ENCODE results near the gene SP110.
A peak's percentile ranks its signal among the peaks of the same experiment; 100 is the strongest.

SP110 gene

DNA sequence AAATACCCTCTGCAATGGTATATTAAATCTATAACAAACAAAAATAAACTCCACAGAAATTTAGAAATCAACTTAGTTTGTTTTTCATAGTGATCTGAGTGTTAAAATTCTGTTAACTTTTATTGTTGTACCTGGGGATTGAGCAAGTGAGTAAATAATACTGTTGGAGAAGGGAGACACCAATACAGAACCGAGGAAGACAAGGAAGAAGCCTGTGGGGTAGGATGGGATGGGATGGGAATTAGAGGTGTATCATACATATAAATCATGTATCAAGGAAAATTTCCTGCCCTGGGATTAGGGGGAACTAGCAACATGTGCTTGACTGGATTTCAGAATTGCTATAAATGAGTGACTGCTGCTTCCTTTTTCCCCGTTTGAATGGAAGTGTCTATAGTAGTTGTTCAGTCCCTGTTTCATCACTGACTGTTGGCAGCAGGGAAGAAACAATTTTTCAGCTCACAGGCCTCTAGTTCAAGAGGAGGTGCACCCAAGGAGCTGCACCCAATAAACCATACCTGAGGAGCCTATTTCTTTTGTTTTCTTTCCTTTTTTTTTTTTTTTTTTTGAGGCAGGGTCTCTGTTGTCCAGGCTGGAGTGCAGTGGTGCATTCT, 53.1 kb downstream of the SP110 start:
- no peak for DNase-seq

DNA sequence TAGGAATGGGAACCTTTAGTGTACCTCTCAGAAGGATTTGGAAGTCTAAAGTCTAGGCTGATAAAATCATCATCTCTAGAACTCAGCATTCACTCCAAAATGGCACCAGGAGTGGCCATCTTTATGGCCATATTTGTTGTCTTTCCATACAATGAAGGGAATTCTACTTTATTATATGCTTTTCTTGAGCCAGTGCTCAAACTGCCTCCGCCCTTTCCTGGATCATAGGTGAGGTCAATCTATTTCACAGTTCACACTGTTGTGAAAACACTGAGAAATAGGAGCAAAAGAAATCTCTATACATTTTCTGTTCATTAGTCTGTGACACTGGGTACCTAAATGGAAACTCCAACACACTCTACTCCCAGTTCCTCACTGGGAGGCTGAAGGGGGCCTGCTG, 55.6 kb downstream of the SP110 start:
- DNase-seq = no peak

- DNase-seq = no peak
These were observed 56.8 kb downstream of the SP110 start for GRCh38 chr2:230162981-230163380.

- no peak for DNase-seq
These were observed 58.6 kb downstream of the SP110 start for GRCh38 chr2:230161184-230161583.

DNA sequence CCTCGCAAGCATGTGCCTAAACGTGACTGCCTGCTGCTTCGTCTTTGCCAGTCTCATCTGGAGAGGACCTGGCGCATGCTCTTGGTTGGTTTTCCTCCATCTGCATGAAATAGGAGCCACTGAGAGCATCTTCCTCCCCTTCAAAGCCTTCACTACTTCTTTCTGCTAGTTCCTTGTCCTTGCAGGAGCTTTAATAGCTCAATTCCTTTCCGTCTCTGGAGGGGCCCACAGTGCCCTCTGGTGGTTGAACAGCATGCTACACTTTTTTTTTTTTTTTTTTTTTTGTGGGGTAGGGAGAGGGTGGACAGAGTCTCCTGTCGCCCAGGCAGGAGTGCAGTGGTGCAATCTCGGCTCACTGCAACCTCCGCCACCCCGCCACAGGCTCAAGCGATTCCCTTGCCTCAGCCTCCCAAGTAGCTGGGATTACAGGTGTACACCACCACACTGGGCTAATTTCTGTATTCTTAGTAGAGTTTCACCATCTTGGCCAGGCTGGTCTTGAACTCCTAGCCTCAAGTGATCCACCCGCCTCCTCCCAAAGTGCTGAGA, 59.6 kb downstream of the SP110 start:
- peak; percentile 57 for DNase-seq

GRCh38 chr2:230158468-230158867, 61.3 kb downstream of the SP110 start:
- no peak for DNase-seq

- no peak for DNase-seq
These were observed 62.7 kb downstream of the SP110 start for GRCh38 chr2:230156782-230157699.

DNA sequence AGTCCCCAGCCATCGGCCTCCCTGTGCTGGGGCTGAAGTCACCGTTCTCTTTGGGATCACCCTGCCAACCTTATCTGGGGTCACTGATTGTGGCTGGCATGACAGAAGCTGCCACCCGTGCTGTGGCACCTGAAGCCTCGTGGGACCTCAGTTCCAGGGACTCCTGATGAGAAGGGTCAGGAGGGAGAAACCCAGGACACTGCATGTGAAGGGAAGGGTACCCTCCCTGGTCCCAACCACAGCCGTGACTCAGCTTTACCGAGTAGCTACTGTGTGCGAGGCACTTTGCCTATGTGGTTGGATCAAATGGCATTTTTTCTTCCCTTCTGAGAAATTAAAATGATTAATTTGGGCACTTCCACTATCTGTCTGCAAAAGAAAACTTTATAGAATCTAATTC, 64.4 kb downstream of the SP110 start:
- no peak for DNase-seq

DNA sequence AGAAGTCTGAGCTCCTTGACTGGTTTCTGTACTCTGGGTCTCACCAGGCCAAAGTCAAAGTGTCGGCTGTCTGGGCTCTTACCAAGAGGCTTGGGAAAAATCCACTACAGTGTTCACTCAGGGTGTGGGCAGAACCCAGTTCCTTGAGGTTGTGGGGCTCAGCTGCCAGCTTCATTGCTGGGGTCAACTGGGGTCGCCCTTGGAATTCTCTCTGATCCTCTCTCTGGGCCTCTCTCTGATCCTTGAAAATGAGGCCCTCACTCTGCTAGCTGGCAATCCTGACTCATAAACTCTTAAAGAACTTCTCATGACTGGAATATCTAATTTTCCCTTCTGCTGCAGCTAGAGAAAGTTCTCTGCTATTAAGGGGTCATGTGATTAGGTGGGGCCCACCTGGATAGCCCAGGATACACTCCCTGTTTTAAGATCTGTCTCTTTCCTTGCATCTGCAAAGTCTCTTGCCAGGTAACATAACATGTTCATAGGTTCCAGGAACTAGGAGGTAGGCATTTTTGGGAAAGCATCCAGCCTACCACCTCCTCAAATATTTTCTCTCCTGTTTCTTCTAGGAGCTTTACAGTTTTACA, 66.3 kb downstream of the SP110 start:
- DNase-seq = no peak

- DNase-seq = no peak
These were observed 67.5 kb downstream of the SP110 start for GRCh38 chr2:230152334-230152733.

GRCh38 chr2:230144355-230144754, 75.4 kb downstream of the SP110 start:
- DNase-seq = no peak

DNA sequence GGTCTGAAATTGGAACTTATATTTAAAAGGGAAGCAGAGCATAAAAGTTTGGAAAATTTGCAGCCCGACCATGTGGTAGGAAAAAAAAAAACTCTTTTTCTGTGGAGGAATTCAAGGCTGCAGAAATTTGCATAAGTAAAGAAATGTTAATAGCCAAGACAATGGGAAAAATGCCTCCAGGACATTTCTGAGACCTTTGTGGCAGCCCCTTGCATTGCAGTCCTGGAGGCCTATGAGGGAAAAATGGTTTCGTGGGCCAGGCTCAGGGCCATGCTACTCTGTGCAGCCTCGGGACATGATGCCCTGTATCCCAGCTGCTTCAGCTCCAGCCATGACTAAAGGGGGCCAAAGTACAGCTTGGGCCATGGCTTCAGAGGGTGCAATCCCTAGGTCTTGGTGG, 79.1 kb downstream of the SP110 start:
- DNase-seq = no peak

DNA sequence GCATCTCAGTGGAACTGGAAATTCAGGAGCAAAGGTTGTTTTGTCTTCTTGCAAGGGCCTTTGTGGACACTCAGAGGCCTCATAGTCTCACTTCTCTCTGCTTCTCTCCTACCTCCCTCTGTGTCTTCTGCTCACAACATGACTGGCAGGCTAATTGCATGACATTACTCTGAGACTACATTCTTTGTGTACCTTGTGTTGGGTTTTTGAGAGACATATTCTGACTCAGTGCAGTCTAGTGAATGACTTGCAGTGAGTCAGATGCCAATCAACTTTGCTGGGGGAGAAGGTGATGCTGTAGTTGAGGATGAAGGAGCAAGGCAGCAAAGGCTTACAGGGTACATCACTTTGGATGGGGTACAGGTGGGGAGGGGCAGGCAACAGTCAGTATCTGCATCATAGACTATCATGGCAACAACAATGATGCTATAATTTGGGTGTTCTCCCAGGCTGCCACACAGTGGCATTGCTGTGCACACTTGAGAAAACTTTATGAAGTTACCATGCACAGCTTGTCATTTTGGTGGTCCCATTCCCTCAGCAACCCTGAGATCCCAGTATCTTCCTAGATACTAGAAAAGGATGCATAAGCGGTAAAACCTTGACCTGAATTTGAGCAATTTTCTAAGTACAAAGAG, 81.8 kb downstream of the SP110 start:
- no peak for DNase-seq

DNA sequence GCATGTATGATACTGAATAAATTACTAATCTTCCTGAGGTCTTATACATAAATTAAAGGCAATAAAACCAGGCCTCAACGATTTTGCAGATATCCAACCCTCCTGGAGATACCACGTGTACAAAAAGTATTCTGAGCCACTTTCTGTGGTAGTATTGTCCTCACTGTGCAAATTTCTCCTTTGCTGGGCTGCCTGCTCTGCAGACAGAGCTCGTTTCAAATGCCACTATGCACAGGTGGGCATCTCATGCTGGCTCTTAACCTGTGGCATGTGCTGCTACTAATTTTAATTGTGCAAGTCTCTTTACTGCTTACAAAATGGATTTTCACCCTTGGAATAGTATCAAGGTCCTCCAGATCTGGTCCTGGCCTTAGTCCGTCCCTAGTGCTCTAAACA, 84.7 kb downstream of the SP110 start:
- no peak for DNase-seq

GRCh38 chr2:230134496-230135129, 85.2 kb downstream of the SP110 start:
- DNase-seq = no peak

- DNase-seq = no peak
These were observed 88.4 kb downstream of the SP110 start for GRCh38 chr2:230131366-230131765.

- no peak for DNase-seq
These were observed 89.0 kb downstream of the SP110 start for GRCh38 chr2:230130668-230131364.

- DNase-seq = no peak
These were observed 90.4 kb downstream of the SP110 start for GRCh38 chr2:230129343-230129742.

GRCh38 chr2:230128623-230129342, 91.0 kb downstream of the SP110 start:
- DNase-seq = no peak

DNA sequence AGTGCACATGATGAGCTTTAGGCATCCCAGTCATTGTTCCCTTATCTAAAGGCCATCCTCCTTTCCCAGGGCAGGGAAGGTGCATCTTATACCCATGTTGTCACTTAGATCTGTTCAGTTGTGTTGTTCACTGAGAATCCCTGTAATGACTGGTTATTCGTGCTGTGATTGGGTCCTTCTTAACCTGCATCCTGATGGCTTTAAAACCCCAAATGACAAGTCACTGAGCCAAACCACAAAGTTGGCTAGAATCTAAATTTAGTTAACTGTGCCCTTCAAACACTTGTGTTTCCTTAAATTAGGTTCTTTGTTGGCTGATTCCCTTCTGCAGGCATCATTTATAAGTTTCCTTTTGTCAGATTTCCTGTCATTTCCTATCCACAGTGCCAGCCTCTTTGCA, 92.6 kb downstream of the SP110 start:
- no peak for DNase-seq

DNA sequence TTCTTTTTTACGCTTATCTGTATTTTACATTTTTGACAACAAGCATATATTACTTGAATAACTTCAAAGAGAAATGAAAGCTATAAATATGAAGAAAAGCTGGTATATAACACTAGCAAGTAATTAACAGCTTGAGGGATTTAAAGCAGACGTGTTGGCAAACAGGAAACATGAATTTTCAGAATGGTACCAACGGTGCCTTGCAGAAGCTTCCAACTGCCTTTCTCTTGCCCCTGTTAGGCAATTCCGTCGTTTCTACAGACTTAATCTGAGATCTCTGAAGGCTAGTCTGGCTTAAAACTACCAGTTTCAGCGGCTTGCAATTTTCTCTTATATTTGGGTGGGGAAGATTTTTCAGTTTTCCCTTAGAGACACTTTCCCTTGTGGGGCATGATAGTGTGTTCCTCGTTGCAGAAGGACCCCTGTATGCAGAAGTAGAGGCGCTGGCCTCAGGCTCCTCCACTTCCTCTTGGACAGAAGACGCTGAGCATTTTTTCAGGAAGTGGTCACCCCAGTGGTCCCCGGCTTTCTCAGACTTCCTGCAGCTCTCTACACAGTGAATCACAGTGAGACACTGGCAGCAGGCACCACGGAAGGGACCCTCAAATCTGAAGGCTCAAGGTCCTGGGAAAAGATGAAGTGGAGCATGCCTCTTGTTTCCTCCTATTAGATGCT, 94.9 kb downstream of the SP110 start:
- DNase-seq = peak; percentile 2

Measured in CD4-positive, alpha-beta T cell treated with Interleukin-10 for 1 hour (primary cell).